ENCODE results near the gene RASSF4.

The RASSF4 gene

GRCh38 chr10:44921061-44921460 lies 38.5 kb upstream of the RASSF4 start:
- H3K27ac ChIP-seq (ENCODE audit: poor library complexity, severe bottlenecking), result no peak overlapping the region
- H3K27me3 ChIP-seq (ENCODE audit: insufficient read depth, poor library complexity, severe bottlenecking), result no peaks in the 10 kb centered on the region
- H3K4me1 ChIP-seq (ENCODE audit: insufficient read depth, poor library complexity, severe bottlenecking), result no peaks in the 10 kb centered on the region
- DNase-seq (ENCODE audit: low spot score) (no peak), ATAC-seq (ENCODE audit: low read depth) (no peak)
- no peaks in the 10 kb centered on the region for H3K9me3 ChIP-seq (ENCODE audit: severe bottlenecking)
- no peaks in the 10 kb centered on the region for H3K36me3 ChIP-seq (ENCODE audit: low read depth)
- no peak for TF ChIP-seq CTCF (IDR thresholded peaks at IDR 0.05; ENCODE audit: poor library complexity, severe bottlenecking)
- H3K4me3 ChIP-seq (ENCODE audit: severe bottlenecking), result no peak overlapping the region

- Histone ChIP-seq H3K9me3 (ENCODE audit: severe bottlenecking) (no peaks in the 10 kb centered on the region), H3K4me3 (ENCODE audit: severe bottlenecking) (no peak overlapping the region), H3K27ac (ENCODE audit: poor library complexity, severe bottlenecking) (no peak overlapping the region), H3K36me3 (ENCODE audit: low read depth) (no peaks in the 10 kb centered on the region), H3K27me3 (ENCODE audit: insufficient read depth, poor library complexity, severe bottlenecking) (no peaks in the 10 kb centered on the region), H3K4me1 (ENCODE audit: insufficient read depth, poor library complexity, severe bottlenecking) (no peaks in the 10 kb centered on the region)
- ATAC-seq (ENCODE audit: low read depth) (no peak), DNase-seq (ENCODE audit: low spot score) (no peak)
- no peak for TF ChIP-seq CTCF (IDR thresholded peaks at IDR 0.05; ENCODE audit: poor library complexity, severe bottlenecking)
Observed at GRCh38 chr10:44921506-44921905, 38.1 kb upstream of the RASSF4 start.

- no peaks in the 10 kb centered on the region for H3K9me3 ChIP-seq (ENCODE audit: severe bottlenecking)
- DNase-seq (ENCODE audit: low spot score) (no peak), ATAC-seq (ENCODE audit: low read depth) (no peak)
- no peaks in the 10 kb centered on the region for H3K36me3 ChIP-seq (ENCODE audit: low read depth)
- H3K4me3 ChIP-seq (ENCODE audit: severe bottlenecking), result no peak overlapping the region
- no peak for TF ChIP-seq CTCF (IDR thresholded peaks at IDR 0.05; ENCODE audit: poor library complexity, severe bottlenecking)
- H3K4me1 ChIP-seq (ENCODE audit: insufficient read depth, poor library complexity, severe bottlenecking), result no peaks in the 10 kb centered on the region
- no peak overlapping the region for H3K27ac ChIP-seq (ENCODE audit: poor library complexity, severe bottlenecking)
- H3K27me3 ChIP-seq (ENCODE audit: insufficient read depth, poor library complexity, severe bottlenecking), result no peaks in the 10 kb centered on the region
Observed at GRCh38 chr10:44922021-44922420, 37.6 kb upstream of the RASSF4 start.

GRCh38 chr10:44922796-44923545 lies 36.6 kb upstream of the RASSF4 start:
- Histone ChIP-seq H3K27me3 (ENCODE audit: insufficient read depth, poor library complexity, severe bottlenecking) (no peaks in the 10 kb centered on the region), H3K27ac (ENCODE audit: poor library complexity, severe bottlenecking) (no peak overlapping the region), H3K9me3 (ENCODE audit: severe bottlenecking) (no peaks in the 10 kb centered on the region), H3K36me3 (ENCODE audit: low read depth) (no peaks in the 10 kb centered on the region), H3K4me1 (ENCODE audit: insufficient read depth, poor library complexity, severe bottlenecking) (no peaks in the 10 kb centered on the region), H3K4me3 (ENCODE audit: severe bottlenecking) (no peak overlapping the region)
- no peak for TF ChIP-seq CTCF (IDR thresholded peaks at IDR 0.05; ENCODE audit: poor library complexity, severe bottlenecking)
- ATAC-seq (ENCODE audit: low read depth) (no peak), DNase-seq (ENCODE audit: low spot score) (no peak)

GRCh38 chr10:44923611-44924010 lies 36.0 kb upstream of the RASSF4 start:
- Histone ChIP-seq H3K27me3 (ENCODE audit: insufficient read depth, poor library complexity, severe bottlenecking) (no peaks in the 10 kb centered on the region), H3K27ac (ENCODE audit: poor library complexity, severe bottlenecking) (no peak overlapping the region), H3K36me3 (ENCODE audit: low read depth) (no peaks in the 10 kb centered on the region), H3K4me1 (ENCODE audit: insufficient read depth, poor library complexity, severe bottlenecking) (no peaks in the 10 kb centered on the region), H3K9me3 (ENCODE audit: severe bottlenecking) (no peaks in the 10 kb centered on the region), H3K4me3 (ENCODE audit: severe bottlenecking) (no peak overlapping the region)
- DNase-seq (ENCODE audit: low spot score) (no peak), ATAC-seq (ENCODE audit: low read depth) (no peak)
- no peak for TF ChIP-seq CTCF (IDR thresholded peaks at IDR 0.05; ENCODE audit: poor library complexity, severe bottlenecking)

Measured in RWPE2 (cell line).